HG03139 (cell line): ENCODE data around the gene IFNAR1.

Experiments used
- ATAC-seq: cut with Tn5 transposase; IDR thresholded peaks from one replicate; pipeline ENCODE4 v1.9.1; 2021; ENCODE audit not compliant: unreplicated experiment

The IFNAR1 gene

GRCh38 chr21:33397717-33398116 lies 72.9 kb downstream of the IFNAR1 start:
- no peak for ATAC-seq

GRCh38 chr21:33398361-33398760 lies 73.6 kb downstream of the IFNAR1 start:
- no peak for ATAC-seq

- no peak for ATAC-seq
These were observed 76.8 kb downstream of the IFNAR1 start for GRCh38 chr21:33401630-33401992.

- no peak for ATAC-seq
These were observed 77.5 kb downstream of the IFNAR1 start for GRCh38 chr21:33402001-33402979.

GRCh38 chr21:33403128-33403785 lies 78.5 kb downstream of the IFNAR1 start, which contains the start of gene IFNGR2:
Gene IFNGR2 (plus strand): TSS chr21:33403413. CDS start chr21:33403544, 131 bp downstream.
- no peak for ATAC-seq

- no peak for ATAC-seq
These were observed 79.2 kb downstream of the IFNAR1 start for GRCh38 chr21:33403786-33404585.

GRCh38 chr21:33406493-33406892 lies 81.7 kb downstream of the IFNAR1 start:
- ATAC-seq, result no peak
